Adipose tissue (tissue), 3 donors: ENCODE measurements around the gene PRR3. TPM values are rescaled to one million over a fixed set of nuclear protein-coding genes. Genes with fewer than 3 reads are reported as not detected.
"Not testable (repeated sequence)": the region's sequence is repeated elsewhere in the genome, so short reads cannot be mapped to it uniquely, and the experiment has no call there.

Experiments
- H3K27ac ChIP-seq: one replicate; pipeline ENCODE4 v1.5.1; 2013; ENCODE audit warnings: low read depth, low read length
- WGBS, 3 donors: extraction: QIAGEN DNeasy Blood & Tissue Kit; methylation state at CpG; one replicate each; pipeline ENCODE4 v1.1.7; 2013; 5-methylcytosine and 5-hydroxymethylcytosine counted together
- polyA plus RNA-seq, 3 donors: library from polyadenylated mRNA; stranded (reverse); fragments of 200-250 nt; gene quantifications; one replicate each; pipeline ENCODE4 v1.2.3, GENCODE V29; 2013
- donor health status: healthy with polysubstance abuse.
- donor health status: Bipolar disorder and iron deficiency.
- donor health status: healthy.

The PRR3 gene
- polyA plus RNA-seq, 3 donors: 4.0 to 6.2 (median 5.3) TPM

GRCh38 chr6:30562470-30563425 is 5.7 kb downstream of the PRR3 start:
- no peak overlapping the region for H3K27ac ChIP-seq
- WGBS, 3 donors: 85 to 92% (median 86%) methylated on average over 14 of the region's 14 CpGs

- 91 to 97% (median 95%) methylated on average over 1 of the region's 1 CpG for WGBS, 3 donors
- H3K27ac ChIP-seq: no peak overlapping the region
These were observed 7.0 kb downstream of the PRR3 start for GRCh38 chr6:30564114-30564513.

GRCh38 chr6:30565772-30566171 is 8.7 kb downstream of the PRR3 start:
- H3K27ac ChIP-seq: no peak overlapping the region

GRCh38 chr6:30568245-30568644 is 11.2 kb downstream of the PRR3 start:
- no peak overlapping the region for H3K27ac ChIP-seq
- WGBS, 3 donors: 62 to 78% (median 75%) methylated on average over 3 of the region's 3 CpGs

- WGBS, 3 donors: 36 to 91% (median 78%) methylated on average over 1 of the region's 1 CpG
- H3K27ac ChIP-seq: no peak overlapping the region
These were observed 13.2 kb downstream of the PRR3 start for GRCh38 chr6:30570263-30570662.

- WGBS, 3 donors: 1 to 3% (median 1%) methylated on average over 18 of the region's 18 CpGs
- H3K27ac ChIP-seq: no peak overlapping the region
These were observed 13.6 kb downstream of the PRR3 start for GRCh38 chr6:30570740-30571074.

- no peak within 1 kb of the TSS for H3K27ac ChIP-seq
- 0% methylated on average over 59 of the region's 59 CpGs for WGBS, 3 donors
These were observed 14.1 kb downstream of the PRR3 start, which contains the start of gene ABCF1 for GRCh38 chr6:30571075-30571761. ABCF1 (plus strand) TSS chr6:30571442; CDS start chr6:30571488, 46 bp downstream.

GRCh38 chr6:30571762-30572082 is 14.6 kb downstream of the PRR3 start:
- no peak overlapping the region for H3K27ac ChIP-seq
- 0 to 3% (median 1%) methylated on average over 8 of the region's 8 CpGs for WGBS, 3 donors

- no peak overlapping the region for H3K27ac ChIP-seq
These were observed 15.1 kb downstream of the PRR3 start for GRCh38 chr6:30572148-30572547.

GRCh38 chr6:30573113-30573512 is 16.0 kb downstream of the PRR3 start:
- no peak overlapping the region for H3K27ac ChIP-seq

GRCh38 chr6:30578051-30578450 is 21.0 kb downstream of the PRR3 start:
- 89 to 98% (median 93%) methylated on average over 8 of the region's 8 CpGs for WGBS, 3 donors
- no peak overlapping the region for H3K27ac ChIP-seq

More at GRCh38 chr6:30573113-30573512, 16.0 kb downstream of the PRR3 start:
- 33 to 75% (median 66%) methylated on average over 4 of the region's 4 CpGs for WGBS, 3 donors

- 81 to 94% (median 94%) methylated on average over 3 to 5 of the region's 5 CpGs for WGBS, 3 donors
These were observed 26.8 kb downstream of the PRR3 start for GRCh38 chr6:30583921-30584320.

GRCh38 chr6:30589754-30590358 is 32.8 kb downstream of the PRR3 start:
- H3K27ac ChIP-seq: no peak overlapping the region
- 89 to 94% (median 94%) methylated on average over 15 of the region's 15 CpGs for WGBS, 3 donors

More at GRCh38 chr6:30583921-30584320, 26.8 kb downstream of the PRR3 start:
- H3K27ac ChIP-seq: no peak overlapping the region

GRCh38 chr6:30590509-30590908 is 33.4 kb downstream of the PRR3 start:
- 73 to 79% (median 77%) methylated on average over 8 of the region's 8 CpGs for whole genome bisulfite sequencing, 3 donors
- no peak overlapping the region for H3K27ac ChIP-seq

- H3K27ac ChIP-seq: no peak overlapping the region
- WGBS, 3 donors: 41 to 57% (median 55%) methylated on average over 1 of the region's 1 CpG
These were observed 33.9 kb downstream of the PRR3 start for GRCh38 chr6:30591008-30591407.

GRCh38 chr6:30592287-30592686 is 35.2 kb downstream of the PRR3 start:
- 95 to 100% (median 97%) methylated on average over 1 of the region's 1 CpG for WGBS, 3 donors
- H3K27ac ChIP-seq: no peak overlapping the region

GRCh38 chr6:30597315-30598144 is 40.4 kb downstream of the PRR3 start:
- H3K27ac ChIP-seq: not testable (repeated sequence)
- 64 to 79% (median 78%) methylated on average over 10 to 15 of the region's 15 CpGs for WGBS, 3 donors

- WGBS, 3 donors: 68 to 76% (median 75%) methylated on average over 12 of the region's 12 CpGs
- H3K27ac ChIP-seq: no peak overlapping the region
These were observed 42.0 kb downstream of the PRR3 start for GRCh38 chr6:30598912-30599624.
